H1 (cell line): ENCODE data around the gene RAB3C. TPM values are rescaled to one million over a fixed set of nuclear protein-coding genes. Genes with fewer than 3 reads are reported as not detected.

Source experiments
- CTCF ChIA-PET: fragments of 300-600 bp; sonication (Branson Sonifier 250); formaldehyde crosslinking; loops from one replicate; lab custom pipeline; 2021; ENCODE audit not compliant: partially characterized antibody; lab: Charles Lee
- POLR2A ChIA-PET: fragments of 300-600 bp; sonication (Branson Sonifier 250); formaldehyde crosslinking; loops from one replicate; lab custom pipeline; 2021; ENCODE audit warnings: inconsistent platforms; ENCODE audit not compliant: partially characterized antibody; lab: Charles Lee
- DNase-seq, 2 experiments: peaks; one replicate each; pipeline versions ENCODE4 v3.0.0 to v3.0.0-alpha.2; 2010 to 2022; ENCODE audit warnings: low spot score in 2 of 2, low read depth in 1 of 2, mixed read lengths in 1 of 2
- FAIRE-seq: peaks from 2 replicates; lab custom pipeline; 2011; peaks lifted over from hg19 to GRCh38; lab: Jason Lieb, UNC
- H2AFZ ChIP-seq: 2 replicates; pipeline ENCODE4 v1.8.1; 2012; ENCODE audit warnings: low read length, inconsistent platforms
- H2AK5ac ChIP-seq: 2 replicates; pipeline ENCODE4 v1.6.1; 2013; ENCODE audit warnings: low read depth, low read length
- H2BK120ac ChIP-seq: replicated peaks from 2 replicates; pipeline ENCODE3; 2013; ENCODE audit warnings: low read depth, low read length, inconsistent platforms
- H2BK12ac ChIP-seq: 2 replicates; pipeline ENCODE4 v1.6.1; 2013; ENCODE audit warnings: low read depth, low read length
- H2BK15ac ChIP-seq: 2 replicates; pipeline ENCODE4 v1.6.1; 2013; ENCODE audit warnings: low read length
- H2BK20ac ChIP-seq: 2 replicates; pipeline ENCODE4 v1.6.1; 2013; ENCODE audit warnings: low read length
- H2BK5ac ChIP-seq: 2 replicates; pipeline ENCODE4 v1.6.1; 2013; ENCODE audit warnings: low read depth, low read length
- H3K14ac ChIP-seq: 2 replicates; pipeline ENCODE4 v1.6.1; 2013; ENCODE audit warnings: inconsistent platforms; ENCODE audit not compliant: insufficient read length
- H3K18ac ChIP-seq: 2 replicates; pipeline ENCODE4 v1.6.1; 2013; ENCODE audit warnings: low read length; ENCODE audit errors: extremely low read depth
- H3K23ac ChIP-seq: 2 replicates; pipeline ENCODE4 v1.6.1; 2013; ENCODE audit warnings: inconsistent platforms; ENCODE audit not compliant: insufficient read length
- H3K23me2 ChIP-seq: 2 replicates; pipeline ENCODE4 v1.6.1; 2013; ENCODE audit warnings: low read depth, low read length
- H3K27ac ChIP-seq: 2 replicates; pipeline ENCODE4 v1.6.1; 2011; ENCODE audit warnings: low read depth, low read length, inconsistent platforms
- H3K27me3 ChIP-seq, 4 experiments: replicated peaks in 1 of 4; 1 replicate in 1 of 4; 2 replicates in 3 of 4; pipeline versions ENCODE4 v1.6.1 to v1.8.1; 2011 to 2013; ENCODE audit warnings: low read length in 3 of 4, mild to moderate bottlenecking in 3 of 4, inconsistent platforms in 2 of 4, mixed read lengths in 2 of 4, moderate library complexity in 1 of 4; ENCODE audit not compliant: control insufficient read depth in 3 of 4, insufficient read depth in 3 of 4; ENCODE audit errors: extremely low read depth in 1 of 4
- H3K36me3 ChIP-seq, 4 experiments: 2 replicates each; pipeline versions ENCODE4 v1.6.1 to v1.8.1; 2011 to 2013; ENCODE audit warnings: mild to moderate bottlenecking in 4 of 4, low read length in 3 of 4, moderate library complexity in 2 of 4, control low read depth in 1 of 4, inconsistent platforms in 1 of 4; ENCODE audit not compliant: insufficient read depth in 4 of 4, control insufficient read depth in 2 of 4
- H3K4ac ChIP-seq: replicated peaks from 2 replicates; pipeline ENCODE3; 2013; ENCODE audit warnings: low read length, low read depth, mixed read lengths, inconsistent platforms; ENCODE audit not compliant: insufficient read length
- H3K4me1 ChIP-seq, 4 experiments: replicated peaks in 1 of 4; 1 replicate in 1 of 4; 2 replicates in 3 of 4; pipeline versions ENCODE4 v1.6.1 to v1.8.1; 2011 to 2013; ENCODE audit warnings: low read length in 3 of 4, inconsistent platforms in 2 of 4, mixed read lengths in 1 of 4; ENCODE audit not compliant: insufficient read depth in 4 of 4, control insufficient read depth in 3 of 4
- H3K4me2 ChIP-seq, 2 experiments: 2 replicates each; pipeline versions ENCODE4 v1.6.1 to v1.8.1; 2011 to 2013; ENCODE audit warnings: low read depth in 2 of 2, low read length in 2 of 2, control low read depth in 1 of 2, inconsistent platforms in 1 of 2, mild to moderate bottlenecking in 1 of 2; ENCODE audit not compliant: insufficient read depth in 1 of 2
- H3K4me3 ChIP-seq, 4 experiments: fragments of 200-600, 300-600 bp in 1 of 4; sonication (generic), shearing (Covaris generic), sonication (Bioruptor Twin) in 1 of 4; 2 replicates each; pipeline versions ENCODE4 v1.5.1 to v1.8.1; 2011 to 2016; ENCODE audit warnings: low read length in 4 of 4, low read depth in 3 of 4, control low read depth in 2 of 4, inconsistent platforms in 2 of 4, mild to moderate bottlenecking in 2 of 4, mixed read lengths in 1 of 4, moderate library complexity in 1 of 4; ENCODE audit not compliant: insufficient read depth in 2 of 4; ENCODE audit errors: extremely low read depth in 1 of 4
- H3K56ac ChIP-seq: replicated peaks from 2 replicates; pipeline ENCODE3; 2013; ENCODE audit warnings: low read depth, mild to moderate bottlenecking, mixed read lengths, low read length, inconsistent platforms; ENCODE audit not compliant: insufficient read length
- H3K79me1 ChIP-seq: 2 replicates; pipeline ENCODE4 v1.6.1; 2013; ENCODE audit warnings: low read depth, low read length, control low read depth
- H3K79me2 ChIP-seq, 2 experiments: 2 replicates each; pipeline versions ENCODE4 v1.6.1 to v1.8.1; 2012 to 2013; ENCODE audit warnings: low read length in 2 of 2, mild to moderate bottlenecking in 2 of 2, inconsistent platforms in 1 of 2; ENCODE audit not compliant: insufficient read depth in 2 of 2, control insufficient read depth in 1 of 2
- H3K9ac ChIP-seq, 4 experiments: replicated peaks in 1 of 4; 1 replicate in 1 of 4; 2 replicates in 3 of 4; pipeline versions ENCODE4 v1.6.1 to v1.8.1; 2011 to 2013; ENCODE audit warnings: low read depth in 3 of 4, low read length in 3 of 4, control low read depth in 2 of 4, mild to moderate bottlenecking in 2 of 4, moderate library complexity in 2 of 4, inconsistent platforms in 1 of 4; ENCODE audit errors: extremely low read depth in 1 of 4
- H3K9me3 ChIP-seq, 2 experiments: 2 replicates each; pipeline versions ENCODE4 v1.6.1 to v1.8.1; 2012 to 2013; ENCODE audit warnings: mild to moderate bottlenecking in 2 of 2, moderate library complexity in 2 of 2, control low read depth in 1 of 2, inconsistent platforms in 1 of 2, low read depth in 1 of 2, low read length in 1 of 2, mixed read lengths in 1 of 2; ENCODE audit not compliant: insufficient read depth in 2 of 2
- H4K20me1 ChIP-seq, 2 experiments: replicated peaks in 1 of 2; 2 replicates each; pipeline versions ENCODE3 to v1.8.1; 2011 to 2013; ENCODE audit warnings: inconsistent platforms in 2 of 2, low read length in 2 of 2, mild to moderate bottlenecking in 1 of 2; ENCODE audit not compliant: insufficient read depth in 2 of 2, control insufficient read depth in 1 of 2
- H4K5ac ChIP-seq: 2 replicates; pipeline ENCODE4 v1.6.1; 2013; ENCODE audit warnings: low read length, low read depth, mixed read lengths, inconsistent platforms; ENCODE audit not compliant: insufficient read length
- H4K8ac ChIP-seq: 2 replicates; pipeline ENCODE4 v1.8.0; 2013; ENCODE audit warnings: mild to moderate bottlenecking, moderate library complexity, low read length, inconsistent platforms; ENCODE audit not compliant: insufficient read depth; ENCODE audit errors: extremely low read depth
- H4K91ac ChIP-seq: replicated peaks from 2 replicates; pipeline ENCODE3; 2013; ENCODE audit warnings: low read length, mixed read lengths, inconsistent platforms; ENCODE audit not compliant: insufficient read length
- BCL11A ChIP-seq, 2 experiments: IDR thresholded peaks; one replicate each; pipeline ENCODE4 v1.6.1; 2011; ENCODE audit warnings: low read depth in 2 of 2, low read length in 2 of 2, mild to moderate bottlenecking in 2 of 2
- CTBP2 ChIP-seq: IDR thresholded peaks from 2 replicates; pipeline ENCODE4 v1.7.0; 2011; ENCODE audit warnings: borderline replicate concordance, mild to moderate bottlenecking, moderate library complexity, mixed read lengths, low read length; ENCODE audit not compliant: insufficient read depth, insufficient read length
- CTCF ChIP-seq, 3 experiments: IDR thresholded peaks; 1 replicate in 2 of 3; 2 replicates in 1 of 3; pipeline versions ENCODE4 v1.5.1 to v1.6.1; 2011; ENCODE audit warnings: low read length in 3 of 3, mild to moderate bottlenecking in 3 of 3, inconsistent platforms in 2 of 3, low read depth in 1 of 3, moderate library complexity in 1 of 3; ENCODE audit not compliant: insufficient read depth in 1 of 3; ENCODE audit errors: control extremely low read depth in 1 of 3
- KDM4A ChIP-seq: IDR thresholded peaks from one replicate; pipeline ENCODE4 v1.7.1; 2012; ENCODE audit warnings: low read depth, mild to moderate bottlenecking, moderate library complexity, low read length, inconsistent platforms; ENCODE audit not compliant: severe bottlenecking
- KDM5A ChIP-seq: fragments of 200-600 bp; IDR thresholded peaks from 2 replicates; pipeline ENCODE4 v1.7.1; 2012; ENCODE audit warnings: mild to moderate bottlenecking, low read length, inconsistent platforms, mixed read lengths
- RXRA ChIP-seq: IDR thresholded peaks from 2 replicates; pipeline ENCODE4 v1.6.1; 2011; ENCODE audit warnings: low read depth, mild to moderate bottlenecking, low read length, moderate library complexity; ENCODE audit not compliant: insufficient read depth
- SAP30 ChIP-seq: fragments of 300-600 bp; sonication (generic); IDR thresholded peaks from 2 replicates; pipeline ENCODE4 v1.7.1; 2012; ENCODE audit warnings: low read length, moderate library complexity, mild to moderate bottlenecking, inconsistent platforms; ENCODE audit not compliant: insufficient read depth, insufficient replicate concordance
- SP1 ChIP-seq: IDR thresholded peaks from 2 replicates; pipeline ENCODE4 v1.6.1; 2011; ENCODE audit warnings: low read depth, low read length
- SP2 ChIP-seq: IDR thresholded peaks from 2 replicates; pipeline ENCODE4 v1.6.1; 2012; ENCODE audit warnings: mild to moderate bottlenecking, low read length, inconsistent platforms
- TCF12 ChIP-seq: IDR thresholded peaks from 2 replicates; pipeline ENCODE4 v1.6.1; 2011; ENCODE audit warnings: low read depth, mild to moderate bottlenecking, low read length
- WGBS, 2 experiments: shearing (Covaris generic) in 1 of 2; methylation state at CpG; one replicate each; pipeline versions ENCODE4 v1.1.6 to v1.1.7; 2013 to 2015; ENCODE audit warnings: low lambda C conversion rate in 2 of 2, mixed read lengths in 2 of 2, inconsistent platforms in 1 of 2, low coverage in 1 of 2, missing lambda C conversion rate in 1 of 2; ENCODE audit not compliant: insufficient replicate concordance in 2 of 2, insufficient coverage in 1 of 2, insufficient read length in 1 of 2; ENCODE audit errors: extremely low coverage in 1 of 2, missing lambda C conversion rate in 1 of 2; 5-methylcytosine and 5-hydroxymethylcytosine counted together
- polyA plus RNA-seq, 7 experiments: library from polyadenylated mRNA; depleted of rRNA in 3 of 7; stranded (reverse) in 5 of 7; unstranded in 2 of 7; fragments of >200 nt in 5 of 7; fragments of 200-250 nt in 2 of 7; gene quantifications; 1 replicate in 5 of 7; 2 replicates in 1 of 7; 4 replicates in 1 of 7; pipeline versions ENCODE4 v1.2.1 to v1.2.3, GENCODE V29; 2011 to 2013; ENCODE audit warnings: missing spikeins in 2 of 7, mixed read lengths in 2 of 7
- total RNA-seq: library from RNA; stranded (reverse); fragmentation: NEBNext Ultra II Directional; extraction: Animal tissue kit (Norgen Biotek cat#: 25700); gene quantifications from 2 replicates; pipeline ENCODE4 v1.2.1, GENCODE V29; 2021
- TF ChIP-seq, protein P1 (sequence below): IDR thresholded peaks from 2 replicates; pipeline ENCODE4 v1.6.1; 2012; ENCODE audit warnings: inconsistent platforms

RAB3C gene
- total and polyA plus RNA-seq, 2 of the 8 experiments (the other 6 are each of a cell fraction or from before 2014, with no cell fraction given), result 14.7 to 18.3 TPM

DNA sequence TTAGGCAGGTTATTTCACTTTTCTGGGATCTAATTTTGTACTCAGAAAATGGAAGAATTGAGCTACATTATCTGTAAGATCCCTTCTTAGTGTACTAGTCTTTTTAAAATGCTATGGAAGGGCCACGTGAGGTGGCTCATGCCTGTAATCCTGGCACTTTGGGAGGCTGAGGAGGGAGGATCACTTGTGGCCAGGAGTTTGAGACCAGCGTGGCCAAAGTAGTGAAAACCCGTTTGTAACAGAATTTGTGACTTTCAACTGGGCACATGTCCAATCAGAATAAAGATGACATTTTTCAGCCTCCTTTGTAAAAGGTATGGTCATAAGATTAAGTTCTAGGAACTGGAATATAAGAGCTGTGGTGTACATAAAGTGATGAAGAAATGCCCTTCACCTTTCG lies 3.1 kb upstream of the RAB3C start:
- Histone ChIP-seq H3K9ac (no peak overlapping the region), H4K91ac (no peak overlapping the region), H2BK5ac (no peak overlapping the region), H2AK5ac (no peak overlapping the region), H4K5ac (no peak overlapping the region), H2BK20ac (no peak overlapping the region), H3K56ac (no peak overlapping the region), H4K20me1 (no peaks in the 10 kb centered on the region), H3K18ac (no peak overlapping the region), H3K23me2 (peaks cover 14% of the 10 kb centered on the region), H4K8ac (no peak overlapping the region), H3K9me3 (no peaks in the 10 kb centered on the region), H3K27me3 (peaks cover 0 to 4% (median 2%) of the 10 kb centered on the region in 4 experiments; a peak in 2 of 7 replicates), H3K23ac (no peak overlapping the region), H3K4me2 (no peak overlapping the region), H3K27ac (no peak overlapping the region), H3K4me1 (peaks cover 0 to 8% (median under 1%) of the 10 kb centered on the region in 4 experiments; a peak in 4 of 7 replicates), H3K4me3 (no peak overlapping the region), H2BK12ac (no peak overlapping the region), H3K14ac (no peak overlapping the region), H2BK15ac (no peak overlapping the region), H3K4ac (no peak overlapping the region), H3K36me3 (no peaks in the 10 kb centered on the region), H2AFZ (no peak overlapping the region), H3K79me2 (no peaks in the 10 kb centered on the region), H2BK120ac (no peak overlapping the region), H3K79me1 (no peaks in the 10 kb centered on the region)
- DNase-seq (no peak), FAIRE-seq (no peak)
- CTCF ChIA-PET, result interaction anchor here (1.3 to 1.4 kb wide), 2 partner anchors 81 to 271 kb away, joined by 4 to 6 read pairs; no protein-coding TSS in a partner anchor
- POLR2A ChIA-PET, result no interaction called here
- WGBS, 2 experiments, result 83% methylated on average over 4 of the region's 4 CpGs; no CpG with 5 or more reads in 1 of the 2 experiments
- TF ChIP-seq KDM4A (no peak), TCF12 (no peak), CTCF (IDR thresholded peaks at IDR 0.05; ENCODE audit: control extremely low read depth in 1 of 3, insufficient read depth in 1 of 3, low read depth in 1 of 3, low read length in 3 of 3) (no peak), BCL11A (IDR thresholded peaks at IDR 0.05; ENCODE audit: low read depth in 2 of 2, low read length in 2 of 2) (no peak), KDM5A (no peak), RXRA (no peak), SP1 (no peak), CTBP2 (no peak), SP2 (no peak), SAP30 (no peak)
- TF ChIP-seq, protein P1, sequence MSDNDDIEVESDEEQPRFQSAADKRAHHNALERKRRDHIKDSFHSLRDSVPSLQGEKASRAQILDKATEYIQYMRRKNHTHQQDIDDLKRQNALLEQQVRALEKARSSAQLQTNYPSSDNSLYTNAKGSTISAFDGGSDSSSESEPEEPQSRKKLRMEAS, result no peak
